Measurements from ENCODE around the gene CGREF1.
"Not testable (repeated sequence)": the region's sequence is repeated elsewhere in the genome, so short reads cannot be mapped to it uniquely, and the experiment has no call there.

Gene CGREF1

GRCh38 chr2:27137322-27137935 lies 18.5 kb upstream of the CGREF1 start:
- DNase-seq (ENCODE audit: low spot score) = no peak

- DNase-seq (ENCODE audit: low spot score) = no peak
Observed at GRCh38 chr2:27136751-27137150, 17.8 kb upstream of the CGREF1 start.

GRCh38 chr2:27135478-27135955 lies 16.6 kb upstream of the CGREF1 start:
- no peak for DNase-seq (ENCODE audit: low spot score)

- no peak for DNase-seq (ENCODE audit: low spot score)
Observed at GRCh38 chr2:27134781-27135477, 16.0 kb upstream of the CGREF1 start.

GRCh38 chr2:27133905-27134780 lies 15.2 kb upstream of the CGREF1 start, which contains the start of gene PREB:
Gene PREB, minus strand, starts transcription at chr2:27134636. Its CDS starts 215 bp downstream, at chr2:27134421.
- peak; percentile 99 for DNase-seq (ENCODE audit: low spot score)

GRCh38 chr2:27133195-27133875 lies 14.4 kb upstream of the CGREF1 start:
- DNase-seq (ENCODE audit: low spot score) = peak; percentile 31

- DNase-seq (ENCODE audit: low spot score) = no peak
Observed at GRCh38 chr2:27131429-27131828, 12.5 kb upstream of the CGREF1 start.

- no peak for DNase-seq (ENCODE audit: low spot score)
Observed at GRCh38 chr2:27130396-27130795, 11.5 kb upstream of the CGREF1 start.

- DNase-seq (ENCODE audit: low spot score) = no peak
Observed at GRCh38 chr2:27128668-27129571, 10.0 kb upstream of the CGREF1 start.

- DNase-seq (ENCODE audit: low spot score) = no peak
Observed at GRCh38 chr2:27127883-27128667, 9.1 kb upstream of the CGREF1 start.

- no peak for DNase-seq (ENCODE audit: low spot score)
Observed at GRCh38 chr2:27126252-27126710, 7.4 kb upstream of the CGREF1 start.

GRCh38 chr2:27125104-27125503 lies 6.2 kb upstream of the CGREF1 start:
- no peak for DNase-seq (ENCODE audit: low spot score)

GRCh38 chr2:27123302-27124150 lies 4.6 kb upstream of the CGREF1 start, which contains the start of gene ABHD1:
Gene ABHD1, plus strand, starts transcription at chr2:27123815. Its CDS starts 134 bp downstream, at chr2:27123949.
- peak; percentile 54 for DNase-seq (ENCODE audit: low spot score)

GRCh38 chr2:27122791-27123190 lies 3.9 kb upstream of the CGREF1 start:
- DNase-seq (ENCODE audit: low spot score) = no peak

- DNase-seq (ENCODE audit: low spot score) = no peak
Observed at GRCh38 chr2:27121906-27122305, 3.0 kb upstream of the CGREF1 start.

- not testable (repeated sequence) for DNase-seq (ENCODE audit: low spot score)
Observed at GRCh38 chr2:27119330-27119670, 372 bp upstream of the CGREF1 start.

- no peak for DNase-seq (ENCODE audit: low spot score)
Observed at GRCh38 chr2:27117995-27118524, 868 bp downstream of the CGREF1 start.

- no peak for DNase-seq (ENCODE audit: low spot score)
Observed at GRCh38 chr2:27115519-27115918, 3.4 kb downstream of the CGREF1 start.
